Activated CD8-positive, alpha-beta T cell treated with anti-CD3 and anti-CD28 coated beads, Interleukin-2, amount 10 ng/mL, durations not matched to agents 7 days and 5 days (primary cell): ENCODE data around the gene SULT1A1. TPM values are rescaled to one million over a fixed set of nuclear protein-coding genes. Genes with fewer than 3 reads are reported as not detected.
A peak's percentile ranks its signal among the peaks of the same experiment; 100 is the strongest.
"Not testable (repeated sequence)": the region's sequence is repeated elsewhere in the genome, so short reads cannot be mapped to it uniquely, and the experiment has no call there.

ENCODE experiments used
- ATAC-seq: fragments of 150-1000 bp; cut with Tn5 transposase; one replicate; pipeline ENCODE4 v1.10.0; 2021; ENCODE audit warnings: moderate library complexity
- CTCF ChIA-PET: fragments of 350-600 bp; sonication (Branson Sonifier 250); formaldehyde crosslinking; loops from one replicate; lab custom pipeline; 2021; ENCODE audit warnings: antibody characterized with exemption; lab: Charles Lee
- POLR2A ChIA-PET: fragments of 350-600 bp; sonication (Branson Sonifier 250); formaldehyde crosslinking; loops from one replicate; lab custom pipeline; 2021; ENCODE audit warnings: antibody characterized with exemption; lab: Charles Lee
- DNase-seq: peaks from one replicate; pipeline ENCODE4 v3.0.0-alpha.2; 2020
- H3K27ac Mint-ChIP-seq: one replicate; pipeline ENCODE4 v1.8.0; 2021; ENCODE audit warnings: mild to moderate bottlenecking, mixed read lengths
- H3K27me3 Mint-ChIP-seq: one replicate; pipeline ENCODE4 v1.8.0; 2021; ENCODE audit warnings: low read depth, mixed read lengths
- H3K36me3 Mint-ChIP-seq: one replicate; pipeline ENCODE4 v1.8.0; 2021; ENCODE audit warnings: low read depth, mixed read lengths
- H3K4me1 Mint-ChIP-seq: one replicate; pipeline ENCODE4 v1.8.0; 2021; ENCODE audit warnings: low read depth, mixed read lengths
- H3K4me3 Mint-ChIP-seq: one replicate; pipeline ENCODE4 v1.8.0; 2021; ENCODE audit warnings: mild to moderate bottlenecking, mixed read lengths
- H3K9me3 Mint-ChIP-seq: one replicate; pipeline ENCODE4 v1.8.0; 2022; ENCODE audit warnings: mixed read lengths; ENCODE audit not compliant: insufficient read depth
- total RNA-seq, 2 experiments: library from RNA; stranded (reverse); gene quantifications; one replicate each; pipeline ENCODE4 v1.2.3, GENCODE V29; 2021

SULT1A1 gene
- total RNA-seq, 2 experiments from 2014 or later, result 11.8 to 13.0 TPM

- ATAC-seq (no peak), DNase-seq (no peak)
- H3K27ac Mint-ChIP-seq, result no peak overlapping the region
- H3K36me3 Mint-ChIP-seq, result peaks cover 1% of the 10 kb centered on the region
- H3K27me3 Mint-ChIP-seq, result no peaks in the 10 kb centered on the region
- POLR2A ChIA-PET, result no interaction called here
- no peaks in the 10 kb centered on the region for H3K9me3 Mint-ChIP-seq
- H3K4me3 Mint-ChIP-seq, result no peak overlapping the region
- H3K4me1 Mint-ChIP-seq, result peaks cover 17% of the 10 kb centered on the region
- CTCF ChIA-PET, result no interaction called here
These were observed 2.7 kb downstream of the SULT1A1 start for GRCh38 chr16:28607116-28607623.

- no peak for ATAC-seq
These were observed 3.3 kb downstream of the SULT1A1 start for GRCh38 chr16:28606291-28607115.

GRCh38 chr16:28604186-28604565, 5.7 kb downstream of the SULT1A1 start:
- CTCF ChIA-PET, result no interaction called here
- no peak overlapping the region for H3K4me3 Mint-ChIP-seq
- DNase-seq, result no peak
- no peaks in the 10 kb centered on the region for H3K9me3 Mint-ChIP-seq
- H3K27me3 Mint-ChIP-seq, result no peaks in the 10 kb centered on the region
- H3K4me1 Mint-ChIP-seq, result peaks cover 2% of the 10 kb centered on the region
- POLR2A ChIA-PET, result no interaction called here
- H3K36me3 Mint-ChIP-seq, result no peaks in the 10 kb centered on the region
- H3K27ac Mint-ChIP-seq, result no peak overlapping the region
- no peak for ATAC-seq

More at GRCh38 chr16:28606291-28607115, 3.3 kb downstream of the SULT1A1 start:
- CTCF ChIA-PET, result no interaction called here
- no peak for DNase-seq
- Mint-ChIP-seq H3K9me3 (no peaks in the 10 kb centered on the region), H3K4me3 (no peak overlapping the region), H3K27me3 (no peaks in the 10 kb centered on the region), H3K36me3 (peaks cover 1% of the 10 kb centered on the region), H3K27ac (peak overlapping the region; percentile 25), H3K4me1 (peaks cover 17% of the 10 kb centered on the region)
- POLR2A ChIA-PET, result no interaction called here

GRCh38 chr16:28603381-28604185, 6.3 kb downstream of the SULT1A1 start:
- ATAC-seq (no peak), DNase-seq (no peak)
- Mint-ChIP-seq H3K36me3 (no peaks in the 10 kb centered on the region), H3K27me3 (no peaks in the 10 kb centered on the region), H3K4me1 (no peaks in the 10 kb centered on the region), H3K4me3 (no peak overlapping the region), H3K9me3 (no peaks in the 10 kb centered on the region), H3K27ac (peak overlapping the region; percentile 33)
- POLR2A ChIA-PET, result no interaction called here
- CTCF ChIA-PET, result no interaction called here

GRCh38 chr16:28602529-28602928, 7.3 kb downstream of the SULT1A1 start:
- no peaks in the 10 kb centered on the region for H3K27me3 Mint-ChIP-seq
- H3K4me3 Mint-ChIP-seq, result no peak overlapping the region
- ChIA-PET POLR2A (no interaction called here), CTCF (no interaction called here)
- H3K9me3 Mint-ChIP-seq, result no peaks in the 10 kb centered on the region
- DNase-seq (no peak), ATAC-seq (no peak)
- no peaks in the 10 kb centered on the region for H3K36me3 Mint-ChIP-seq
- peaks cover under 1% of the 10 kb centered on the region for H3K4me1 Mint-ChIP-seq
- no peak overlapping the region for H3K27ac Mint-ChIP-seq

GRCh38 chr16:28602062-28602461, 7.8 kb downstream of the SULT1A1 start:
- ATAC-seq, H3K9me3 Mint-ChIP-seq, H3K4me1 Mint-ChIP-seq, H3K36me3 Mint-ChIP-seq, DNase-seq, H3K4me3 Mint-ChIP-seq, CTCF ChIA-PET, POLR2A ChIA-PET, H3K27me3 Mint-ChIP-seq, H3K27ac Mint-ChIP-seq: not testable (repeated sequence)

GRCh38 chr16:28601589-28601988, 8.3 kb downstream of the SULT1A1 start:
- H3K4me1 Mint-ChIP-seq, ATAC-seq, CTCF ChIA-PET, H3K27me3 Mint-ChIP-seq, DNase-seq, H3K4me3 Mint-ChIP-seq, H3K36me3 Mint-ChIP-seq, H3K27ac Mint-ChIP-seq, POLR2A ChIA-PET, H3K9me3 Mint-ChIP-seq: not testable (repeated sequence)

GRCh38 chr16:28600965-28601364, 8.9 kb downstream of the SULT1A1 start:
- H3K4me1 Mint-ChIP-seq, CTCF ChIA-PET, H3K4me3 Mint-ChIP-seq, H3K27ac Mint-ChIP-seq, DNase-seq, H3K9me3 Mint-ChIP-seq, ATAC-seq, H3K36me3 Mint-ChIP-seq, H3K27me3 Mint-ChIP-seq, POLR2A ChIA-PET: not testable (repeated sequence)

GRCh38 chr16:28599377-28600285, 10.2 kb downstream of the SULT1A1 start:
- H3K36me3 Mint-ChIP-seq, H3K27me3 Mint-ChIP-seq, POLR2A ChIA-PET, H3K27ac Mint-ChIP-seq, CTCF ChIA-PET, DNase-seq, H3K4me3 Mint-ChIP-seq, H3K4me1 Mint-ChIP-seq, H3K9me3 Mint-ChIP-seq: not testable (repeated sequence)
- ATAC-seq, result peak; percentile 94

- Mint-ChIP-seq H3K27ac (no peak overlapping the region), H3K4me1 (peaks cover 20% of the 10 kb centered on the region), H3K36me3 (no peaks in the 10 kb centered on the region), H3K4me3 (no peak overlapping the region), H3K27me3 (no peaks in the 10 kb centered on the region), H3K9me3 (no peaks in the 10 kb centered on the region)
- ATAC-seq (no peak), DNase-seq (no peak)
- ChIA-PET POLR2A (no interaction called here), CTCF (no interaction called here)
These were observed 12.1 kb downstream of the SULT1A1 start for GRCh38 chr16:28597692-28598261.
